OCI-M1 (cell line): ENCODE results near the gene MGLL.

Experiments
- DNase-seq: peaks from one replicate; lab custom pipeline; 2025; lab: John Stamatoyannopoulos, UW

Gene MGLL

DNA sequence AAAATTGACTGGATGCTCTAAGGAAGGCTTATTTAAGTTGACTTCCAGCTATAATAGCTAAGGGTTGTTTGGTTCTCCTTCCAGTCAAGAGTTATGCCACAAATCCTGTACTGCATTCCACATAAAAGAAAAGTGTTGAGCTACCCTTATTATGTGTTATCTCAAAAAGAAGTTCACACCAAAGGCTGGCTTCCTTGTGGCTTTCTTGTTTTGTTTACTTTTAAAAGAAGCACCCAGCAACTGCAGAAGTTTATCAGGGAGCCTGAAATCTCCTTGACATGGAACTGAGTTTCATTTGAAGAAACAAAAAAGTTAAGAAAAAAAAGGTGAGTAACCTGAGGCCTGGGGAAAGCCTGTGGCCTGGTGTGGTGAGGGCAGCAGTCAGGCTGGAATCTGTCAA lies 10.2 kb downstream of the MGLL start:
- no peak for DNase-seq

DNA sequence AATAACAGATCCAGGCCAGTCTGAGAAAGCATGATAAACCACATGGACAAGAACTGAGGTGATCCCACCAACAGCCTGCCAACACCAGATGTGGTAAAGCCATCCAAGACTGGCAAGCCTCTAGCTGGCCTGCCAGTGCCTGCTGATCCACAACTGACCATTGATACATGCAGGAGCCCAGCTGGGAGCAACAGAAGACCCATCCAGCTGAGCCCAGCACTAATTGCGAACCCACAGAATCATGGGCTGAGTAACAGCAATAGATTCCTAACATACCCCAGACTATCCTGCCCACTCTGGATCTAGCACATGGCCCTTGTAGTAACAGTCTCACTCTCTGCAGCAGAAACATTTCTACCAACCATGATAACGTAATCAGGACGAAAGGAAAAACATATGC lies 10.6 kb downstream of the MGLL start:
- DNase-seq: no peak

DNA sequence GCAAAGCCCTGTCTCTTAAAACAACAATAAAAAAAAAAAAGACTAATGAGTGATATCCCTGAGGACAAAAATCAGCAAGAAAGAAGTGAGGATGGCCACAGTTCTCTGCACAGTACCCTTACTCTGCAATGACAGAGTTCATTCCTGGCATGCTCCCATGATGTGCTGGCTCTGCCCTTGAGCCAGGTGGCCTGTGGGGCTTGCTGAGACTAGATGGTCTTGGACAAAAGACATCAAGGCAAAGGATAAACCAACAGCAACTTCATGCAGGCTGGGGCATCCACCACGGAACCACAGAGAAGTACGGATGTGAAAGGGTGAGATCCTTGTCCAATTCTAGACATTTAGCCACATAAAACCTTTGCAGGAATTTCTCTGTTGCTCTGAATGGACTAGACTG lies 12.7 kb downstream of the MGLL start:
- no peak for DNase-seq

DNA sequence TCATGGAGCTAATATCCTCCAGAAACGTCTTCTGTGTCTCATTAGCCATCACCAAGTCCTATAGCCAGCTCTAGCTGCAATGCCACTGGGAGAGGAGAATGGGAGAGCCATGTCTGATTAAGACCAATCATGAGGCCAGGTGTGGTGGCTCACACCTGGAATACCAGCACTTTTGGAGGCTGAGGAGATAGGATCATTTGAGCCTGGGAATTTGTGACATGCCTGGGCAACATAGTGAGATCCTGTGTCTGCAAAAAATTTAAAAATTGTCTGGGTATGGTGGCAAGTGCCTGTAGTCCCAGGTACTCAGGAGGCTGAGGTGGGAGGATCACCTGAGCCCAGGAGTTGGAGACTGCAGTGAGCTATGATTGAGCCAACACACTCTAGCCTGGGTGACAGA lies 13.1 kb downstream of the MGLL start:
- DNase-seq: no peak

DNA sequence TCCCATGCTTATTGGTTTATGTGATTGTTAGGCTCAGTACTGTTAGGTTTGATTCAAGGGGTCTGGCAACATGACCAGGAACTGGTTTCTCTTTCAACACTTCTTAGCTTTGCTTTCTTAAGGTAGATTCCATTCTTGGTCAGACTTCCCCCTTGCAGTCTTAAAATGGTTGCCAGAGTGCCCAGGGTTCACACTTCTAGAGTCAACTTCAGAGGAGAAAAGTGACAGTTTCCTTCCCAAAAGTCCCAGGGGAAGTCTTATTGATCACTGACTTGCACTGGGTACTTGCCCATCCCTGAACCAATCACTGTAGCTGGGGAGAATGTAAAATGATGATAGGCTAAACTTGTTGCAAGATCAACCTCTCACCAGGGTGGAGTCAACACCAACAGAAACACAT lies 14.1 kb downstream of the MGLL start:
- DNase-seq: no peak

DNA sequence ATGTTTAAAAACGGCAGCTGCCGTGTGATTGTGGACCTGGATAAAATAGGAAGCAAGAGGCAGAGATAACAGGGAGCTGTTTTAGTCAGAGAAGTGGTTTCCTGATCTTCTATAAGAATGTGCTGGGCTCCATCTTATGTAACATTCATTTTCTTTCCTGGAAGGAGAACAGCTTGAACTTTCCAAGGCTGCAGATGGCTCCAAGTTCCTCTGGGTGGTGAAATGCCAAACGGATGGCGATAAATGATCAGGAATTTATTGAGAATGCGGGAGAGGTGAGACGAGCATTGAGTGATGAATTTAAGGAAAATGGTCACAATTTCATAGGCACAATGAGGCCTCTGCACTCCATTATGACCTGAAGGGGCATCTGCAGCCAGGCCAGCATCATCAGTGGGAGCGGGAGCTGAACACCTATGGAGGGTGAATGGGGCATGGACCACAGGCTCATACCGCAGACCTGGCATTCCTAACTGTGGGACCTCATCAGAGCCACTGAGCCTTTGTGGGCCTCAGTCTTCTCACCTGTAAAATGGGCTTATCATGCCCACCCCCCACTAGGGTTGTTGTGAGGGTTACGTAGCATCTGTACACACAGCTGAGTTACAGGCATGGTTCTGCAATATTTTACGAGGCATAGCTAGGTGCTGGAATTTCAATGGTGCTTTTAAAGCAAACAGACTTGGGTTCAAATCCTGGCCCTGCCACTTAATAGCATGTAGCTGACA lies 17.1 kb downstream of the MGLL start:
- no peak for DNase-seq

DNA sequence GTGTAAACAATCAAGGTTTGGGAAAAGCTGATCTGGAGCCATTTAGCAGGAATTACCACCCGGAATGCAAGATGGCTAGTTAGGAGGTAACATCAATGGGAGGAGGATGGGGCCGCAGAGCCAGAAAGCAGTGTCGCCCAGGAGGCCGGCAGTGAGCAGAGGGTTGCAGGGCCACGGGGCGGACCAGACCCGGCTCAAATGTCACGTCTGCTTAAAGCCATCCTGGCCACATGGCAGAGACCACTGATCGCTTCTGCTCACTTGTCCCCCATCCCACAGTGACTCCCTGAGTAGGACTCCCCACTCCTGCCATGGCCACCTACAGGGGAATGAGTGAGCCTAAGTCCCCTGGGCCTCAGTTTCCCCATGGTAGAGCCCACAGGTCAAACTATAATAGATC lies 18.2 kb downstream of the MGLL start:
- no peak for DNase-seq

DNA sequence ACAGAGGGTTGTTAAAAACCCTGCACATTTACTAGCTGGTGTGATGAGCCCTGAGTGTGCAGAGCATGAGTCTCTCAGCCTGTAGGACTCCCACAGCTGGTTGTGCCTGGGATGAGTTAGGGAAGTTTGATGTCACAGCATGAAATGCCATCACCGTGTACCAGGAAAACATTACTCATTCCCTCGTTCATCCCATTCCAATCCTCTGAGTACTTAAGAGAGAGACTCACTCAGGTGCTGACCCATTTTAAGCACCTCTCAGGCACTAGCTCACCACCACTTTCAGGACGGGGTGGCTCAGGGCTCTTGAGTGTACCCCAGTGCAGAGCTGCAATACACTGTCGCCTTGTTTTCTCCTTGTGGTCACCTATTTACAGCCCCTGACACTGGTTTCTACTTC lies 18.7 kb downstream of the MGLL start:
- no peak for DNase-seq

DNA sequence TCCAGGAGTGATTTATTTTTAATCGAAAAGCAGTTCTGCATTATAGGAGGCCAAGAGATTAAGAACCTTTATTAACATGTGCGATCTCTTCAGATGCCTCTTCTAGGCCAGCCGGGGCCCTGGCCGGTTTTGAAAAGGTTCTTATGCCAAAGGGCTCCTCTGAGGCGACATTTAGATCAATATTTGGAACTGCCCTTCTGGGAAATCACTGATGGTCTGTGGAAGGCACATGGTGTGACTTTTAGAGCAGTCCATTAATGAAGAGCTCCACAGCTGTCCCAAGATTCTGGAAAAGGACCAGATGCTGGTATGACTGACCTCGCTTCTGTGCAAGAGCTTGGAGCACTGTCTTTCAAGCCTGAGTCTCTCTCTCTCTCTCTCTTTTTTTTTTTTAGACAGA lies 19.7 kb downstream of the MGLL start:
- DNase-seq: no peak

DNA sequence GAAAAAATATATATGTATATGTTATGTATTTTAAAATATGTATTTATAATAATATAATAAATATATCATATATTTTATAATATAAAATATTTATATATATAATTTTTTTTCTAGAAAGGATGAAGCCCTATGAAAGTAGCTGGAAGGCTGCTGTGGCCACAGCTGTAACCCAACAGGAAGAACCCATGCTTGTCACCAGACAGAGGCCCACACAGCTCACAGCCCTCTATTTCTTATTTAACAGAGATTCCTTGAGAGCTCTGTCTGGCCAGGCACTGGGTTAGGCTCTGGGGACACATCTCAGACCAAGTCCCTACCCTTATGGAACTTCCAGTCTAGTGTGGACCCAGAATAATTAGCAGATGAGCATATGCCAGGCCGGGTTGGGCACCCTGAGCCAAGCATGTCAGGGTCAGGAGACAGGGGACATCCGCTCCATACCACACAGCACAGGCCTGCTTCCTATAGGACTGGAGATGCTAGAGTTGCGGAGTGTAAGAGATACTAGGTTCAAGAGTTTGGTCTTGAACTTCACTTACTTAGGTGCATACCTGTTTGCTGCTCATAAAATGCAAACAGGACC lies 20.5 kb downstream of the MGLL start:
- DNase-seq: no peak

DNA sequence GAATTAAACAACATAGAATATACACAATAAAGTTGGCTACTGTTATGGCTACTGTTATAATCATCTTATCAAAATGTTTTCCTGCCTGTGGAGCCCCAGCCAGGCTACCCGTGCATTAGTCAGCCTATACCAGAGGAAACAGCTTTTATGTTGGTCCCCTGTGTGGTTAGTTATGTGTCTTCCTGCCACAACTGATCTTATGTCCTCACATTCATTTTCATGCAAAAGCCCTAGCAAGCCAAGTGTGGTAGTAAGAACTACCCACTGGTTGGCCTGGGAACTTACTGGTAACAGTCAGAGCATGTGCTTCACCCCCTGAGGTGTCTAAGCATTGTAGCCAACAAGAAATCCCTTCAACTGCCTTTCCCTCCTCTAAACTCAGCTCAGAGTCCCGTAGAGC lies 21.8 kb downstream of the MGLL start:
- no peak for DNase-seq

DNA sequence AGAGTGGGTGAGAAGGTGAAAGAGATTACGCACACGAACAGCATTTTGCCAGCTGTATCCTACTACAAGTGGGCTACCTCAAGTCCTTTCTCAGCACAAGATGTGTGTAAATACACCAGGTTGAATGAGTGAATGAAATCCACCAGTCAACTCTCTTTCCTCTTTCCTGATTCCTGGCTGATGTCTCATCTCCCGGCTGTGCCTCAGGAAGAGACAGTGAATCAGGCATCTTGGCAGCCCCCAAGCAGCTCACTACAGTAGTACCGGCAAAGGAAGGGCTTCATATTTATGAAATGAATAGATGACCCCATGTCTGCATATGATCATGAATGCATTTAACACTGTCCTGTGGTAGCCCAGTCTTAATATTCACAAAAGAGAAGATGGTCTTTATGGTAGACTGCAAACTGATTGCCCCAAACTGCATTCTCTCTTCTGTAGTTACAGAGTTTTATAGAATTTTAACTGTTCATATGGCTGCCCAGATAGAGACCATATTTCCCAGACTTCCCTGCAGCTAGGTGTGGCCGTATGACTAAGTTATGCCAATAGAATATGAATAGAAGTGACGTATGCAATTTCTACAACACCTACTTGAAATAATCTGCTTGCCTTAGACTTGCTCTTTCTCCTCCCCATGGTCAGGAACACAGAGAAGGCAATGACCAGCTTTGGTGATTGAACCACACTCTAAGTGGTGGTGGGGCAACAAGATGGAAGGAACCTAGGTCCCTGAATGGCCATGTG lies 22.7 kb downstream of the MGLL start:
- DNase-seq: no peak

DNA sequence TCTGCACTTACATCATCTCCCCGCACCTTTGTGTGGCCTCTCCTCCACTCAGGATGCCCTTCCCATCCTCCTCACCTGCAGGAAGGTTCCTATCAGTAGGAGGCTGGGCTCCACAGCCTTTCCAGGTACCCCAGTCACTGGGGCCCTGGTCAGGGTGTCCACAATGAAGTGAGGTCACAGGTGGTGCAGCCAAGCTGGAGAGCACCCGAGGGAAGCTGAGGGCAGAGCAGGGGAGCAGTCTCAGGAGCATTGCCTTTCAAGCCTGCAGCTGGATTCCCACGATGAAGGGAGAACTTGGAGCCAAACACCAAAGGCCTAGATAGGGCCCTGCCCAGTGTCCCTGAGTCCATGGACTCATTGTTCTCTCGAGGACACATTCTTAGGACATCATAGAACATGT lies 23.6 kb downstream of the MGLL start:
- no peak for DNase-seq

DNA sequence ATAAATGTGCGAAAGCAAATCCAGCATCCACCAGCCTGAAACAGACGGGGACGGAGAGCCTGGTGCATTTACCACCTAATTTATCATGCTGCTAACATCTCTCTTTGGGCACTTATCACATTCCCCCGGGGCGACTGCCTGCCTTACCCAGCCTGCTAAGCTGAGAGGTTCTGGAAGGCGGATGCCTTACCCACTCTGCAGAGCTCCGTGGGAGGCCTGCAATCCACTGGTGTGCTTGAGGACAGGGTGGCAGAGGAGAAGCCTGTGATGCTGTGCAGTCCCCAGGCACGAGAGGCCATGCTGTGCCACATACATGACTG lies 25.5 kb downstream of the MGLL start:
- no peak for DNase-seq

DNA sequence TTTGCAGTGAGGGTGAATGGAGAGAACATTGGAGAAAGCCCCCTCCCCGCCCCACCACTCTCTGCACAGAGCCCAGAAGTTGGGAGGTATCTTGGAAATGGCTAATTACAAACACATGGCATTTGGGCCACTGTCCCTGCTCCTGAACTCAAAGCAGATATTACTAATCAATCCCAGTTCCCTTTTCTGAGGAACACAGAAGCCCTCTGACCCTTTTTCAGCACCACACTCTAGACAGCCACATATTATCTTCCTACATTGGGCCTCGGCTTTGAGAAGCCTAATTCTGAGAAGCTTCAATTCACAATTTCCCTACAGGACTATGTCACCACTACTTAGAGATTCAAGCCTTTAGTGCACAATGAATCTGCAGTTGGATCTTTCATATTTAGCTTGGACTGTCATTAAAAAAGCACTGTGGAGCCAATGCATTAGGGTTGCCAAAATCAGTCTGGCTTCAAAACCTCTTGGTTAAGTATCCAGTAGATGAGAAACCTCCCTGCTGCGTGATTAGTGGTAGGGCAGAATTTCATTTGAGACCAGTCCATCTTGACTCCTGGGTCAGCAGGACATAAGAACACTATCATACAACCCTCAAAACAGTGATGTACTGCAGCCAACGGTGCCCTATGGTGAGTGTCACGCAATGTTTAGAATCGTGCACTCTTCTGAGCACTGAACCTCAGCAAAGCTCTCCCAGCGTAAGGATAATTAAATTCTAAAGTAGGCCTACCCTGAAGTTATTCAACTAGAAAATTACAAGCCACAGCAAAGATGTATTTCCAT lies 26.1 kb downstream of the MGLL start:
- DNase-seq: no peak

DNA sequence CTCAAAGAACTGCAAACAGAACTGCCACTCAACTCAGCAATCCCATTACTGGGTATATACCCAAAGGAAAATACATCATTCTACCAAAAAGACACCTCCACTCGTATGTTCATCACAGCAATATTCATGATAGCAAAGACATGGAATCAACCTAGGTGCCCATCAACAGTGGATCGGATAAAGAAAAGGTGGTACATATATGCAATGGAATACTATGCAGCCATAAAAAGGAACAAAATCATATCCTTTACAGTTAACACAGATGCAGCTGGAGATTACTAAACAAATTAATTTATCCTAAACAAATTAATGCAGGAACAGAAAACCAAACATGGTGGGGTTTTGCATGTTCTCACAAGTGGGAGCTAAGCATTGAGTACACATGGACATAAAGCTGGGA lies 27.3 kb downstream of the MGLL start:
- DNase-seq: no peak

DNA sequence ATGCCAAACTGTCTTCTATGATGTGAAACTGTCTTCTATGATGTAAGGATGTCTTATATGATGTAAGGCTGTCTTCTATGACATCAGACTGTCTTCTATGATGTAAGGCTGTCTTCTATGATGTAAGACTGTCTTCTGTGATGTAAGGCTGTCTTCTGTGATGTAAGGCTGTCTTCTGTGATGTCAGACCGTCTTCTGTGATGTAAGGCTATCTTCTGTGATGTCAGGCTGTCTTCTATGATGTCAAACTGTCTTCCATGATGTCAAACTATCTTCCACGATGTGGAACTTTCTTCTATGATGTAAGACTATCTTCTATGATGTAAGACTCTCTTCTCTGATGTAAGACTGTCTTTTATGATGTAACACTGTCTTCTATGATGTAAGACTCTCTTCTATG lies 27.9 kb downstream of the MGLL start:
- no peak for DNase-seq

DNA sequence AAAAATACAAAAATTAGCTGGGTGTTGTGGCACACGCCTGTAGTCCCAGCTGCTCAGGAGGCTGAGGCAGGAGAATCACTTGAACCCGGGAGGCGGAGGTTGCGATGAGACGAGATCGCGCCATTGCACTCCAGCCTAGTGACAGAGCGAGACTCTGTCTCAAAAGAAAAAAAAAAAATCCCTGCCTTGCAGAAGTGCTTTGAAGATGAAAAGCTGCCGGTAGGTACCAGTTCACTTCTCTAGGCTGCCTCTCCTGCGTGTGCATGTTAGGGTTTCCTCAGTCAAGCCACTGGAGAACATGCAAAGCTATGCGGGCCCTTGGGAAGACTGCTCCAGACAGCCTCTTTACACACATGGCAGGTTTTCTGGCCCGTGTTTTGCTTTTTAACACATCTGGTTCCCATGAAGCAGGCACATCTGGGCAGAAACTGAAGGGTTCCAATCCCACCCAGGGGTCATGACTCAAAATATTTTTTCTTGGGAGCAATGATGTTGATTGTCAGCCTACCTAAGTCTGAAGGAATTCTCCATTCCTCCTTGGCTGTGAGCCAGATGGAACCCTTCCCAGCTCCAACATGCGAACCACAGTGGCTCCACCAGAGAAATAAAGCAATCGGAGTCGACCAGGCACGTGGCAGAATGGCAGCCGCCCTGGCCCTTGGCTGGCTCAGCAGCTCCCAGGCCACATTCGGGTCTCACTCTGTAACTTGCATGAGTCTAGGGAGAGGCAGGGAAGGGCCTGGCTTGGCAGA lies 29.6 kb downstream of the MGLL start:
- no peak for DNase-seq

DNA sequence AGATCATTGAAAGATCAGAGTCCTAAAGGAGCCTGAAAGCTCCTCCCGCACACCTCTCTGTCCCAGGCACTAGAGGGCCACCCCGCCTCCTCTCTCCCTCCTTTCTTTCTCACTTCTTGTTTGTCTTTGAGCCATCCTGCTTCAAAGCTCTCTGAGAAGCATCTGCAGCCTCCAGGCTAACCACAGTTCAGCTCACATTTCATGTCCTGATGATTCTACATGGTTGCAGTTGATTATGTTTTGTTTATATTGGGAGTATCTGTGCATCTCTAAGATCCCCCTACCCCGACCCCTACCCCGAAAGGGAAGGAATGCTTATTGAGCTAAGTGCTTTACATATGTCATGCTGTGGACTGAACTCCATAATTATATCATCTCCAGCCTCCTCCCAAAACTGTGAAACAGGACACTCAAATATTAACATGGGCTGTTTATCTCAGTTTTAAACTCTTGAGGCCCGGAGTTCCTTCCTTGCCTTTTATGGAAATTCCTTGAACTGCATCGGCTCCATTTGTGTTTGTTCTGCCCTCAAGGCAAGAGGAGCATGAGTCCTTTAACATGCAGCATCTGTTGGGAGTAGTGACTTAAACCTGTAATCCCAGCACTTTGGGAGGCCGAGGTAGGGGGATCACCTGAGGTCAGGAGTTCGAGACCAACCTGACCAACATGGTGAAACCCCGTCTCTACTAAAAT lies 30.9 kb downstream of the MGLL start:
- peak; percentile 29 for DNase-seq

DNA sequence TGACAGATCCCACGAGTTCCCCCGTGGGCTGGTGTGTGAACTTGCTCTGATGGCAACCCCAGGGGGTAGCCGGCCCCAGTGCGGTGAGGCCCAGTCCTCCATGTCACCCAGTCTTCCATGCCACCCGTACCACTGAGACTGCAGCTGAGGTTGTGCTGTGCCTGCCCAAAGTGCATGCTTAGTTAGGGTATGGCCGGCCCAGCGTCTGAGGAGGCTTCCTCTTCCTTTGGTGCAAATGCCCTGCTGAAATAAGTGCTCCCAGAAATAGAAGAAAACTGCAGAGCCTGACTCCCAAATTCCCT lies 31.5 kb downstream of the MGLL start:
- no peak for DNase-seq

DNA sequence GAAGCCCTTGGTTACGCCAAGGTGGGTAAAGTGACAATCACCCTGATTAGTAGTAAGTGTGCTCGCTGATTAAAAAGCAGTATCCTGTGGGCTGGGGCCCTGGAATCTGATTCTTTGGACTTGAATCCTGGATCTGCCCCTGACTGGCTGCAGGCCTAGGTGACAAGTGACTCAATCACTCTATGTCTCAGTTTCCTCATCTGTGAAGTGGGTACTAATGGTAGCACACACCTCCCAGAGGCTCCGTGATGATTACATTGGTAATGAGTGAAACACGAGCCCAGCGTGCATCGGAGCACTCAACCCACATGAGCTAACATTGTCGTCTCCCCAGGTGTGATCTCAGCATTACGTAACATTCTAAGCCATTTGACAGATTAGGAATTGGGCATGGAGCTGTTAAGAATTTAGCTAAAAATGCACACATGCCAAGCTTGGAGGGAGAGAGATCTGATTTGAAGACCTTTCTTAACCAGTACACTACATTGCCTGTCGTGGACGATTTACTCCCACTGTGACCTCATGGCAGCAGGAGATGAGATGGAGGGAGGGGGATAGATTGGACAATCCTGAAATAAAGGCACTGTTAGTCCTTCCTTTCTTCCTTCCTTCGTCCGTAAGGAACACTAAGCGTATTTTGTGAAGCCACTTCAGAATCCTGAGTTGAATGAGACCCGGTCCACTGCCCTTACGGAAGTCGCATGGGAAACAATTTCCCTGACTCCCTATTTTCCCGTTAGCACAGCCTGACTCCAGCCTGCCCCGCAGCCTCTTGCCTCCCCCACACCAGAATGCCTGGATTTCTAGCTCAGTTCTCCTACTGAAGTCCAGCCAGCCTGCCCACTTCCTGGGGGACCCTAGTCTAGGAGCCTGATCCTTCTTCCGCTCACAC lies 32.1 kb downstream of the MGLL start:
- no peak for DNase-seq
